ENCODE results near the gene S100A8.
"Not testable (repeated sequence)": the region's sequence is repeated elsewhere in the genome, so short reads cannot be mapped to it uniquely, and the experiment has no call there.

S100A8 gene

DNA sequence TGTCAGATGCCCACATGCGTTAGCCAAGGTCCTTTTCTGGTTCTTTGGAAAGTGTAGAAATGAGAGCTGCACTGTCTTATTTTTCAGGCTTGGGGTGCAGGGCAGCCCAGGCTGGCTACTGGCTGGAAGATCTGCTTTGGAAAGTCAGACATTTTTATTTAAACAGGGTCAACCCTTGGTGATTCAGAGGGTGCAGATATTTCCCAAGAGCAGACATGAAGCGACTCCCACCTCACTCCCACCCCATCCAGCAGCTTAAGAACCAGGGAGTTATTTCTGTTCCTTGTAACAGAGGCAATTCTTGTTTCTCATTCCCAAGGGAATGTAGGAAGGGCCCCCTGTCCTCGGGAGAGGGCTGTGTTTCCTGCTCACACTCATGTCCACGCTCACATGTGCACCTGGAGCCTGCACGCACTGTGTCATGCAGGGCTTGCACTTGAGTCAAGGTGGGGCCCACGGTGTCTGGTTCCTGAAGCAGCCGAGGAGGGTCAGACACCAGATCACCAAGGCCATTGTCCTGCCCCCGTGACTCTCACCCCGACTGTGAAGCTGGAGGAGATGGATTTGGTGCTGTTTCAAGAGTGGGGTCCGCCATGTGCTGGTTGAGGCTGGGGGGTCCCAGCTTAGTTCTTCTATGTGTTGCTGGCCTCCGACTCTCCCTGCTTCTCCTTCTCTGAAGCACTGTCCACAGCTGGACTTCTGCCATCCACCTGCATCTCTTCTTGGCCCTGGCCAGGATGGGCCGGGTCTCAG is 26.4 kb upstream of the S100A8 start:
- no peak for DNase-seq (ENCODE audit: low read depth)

DNA sequence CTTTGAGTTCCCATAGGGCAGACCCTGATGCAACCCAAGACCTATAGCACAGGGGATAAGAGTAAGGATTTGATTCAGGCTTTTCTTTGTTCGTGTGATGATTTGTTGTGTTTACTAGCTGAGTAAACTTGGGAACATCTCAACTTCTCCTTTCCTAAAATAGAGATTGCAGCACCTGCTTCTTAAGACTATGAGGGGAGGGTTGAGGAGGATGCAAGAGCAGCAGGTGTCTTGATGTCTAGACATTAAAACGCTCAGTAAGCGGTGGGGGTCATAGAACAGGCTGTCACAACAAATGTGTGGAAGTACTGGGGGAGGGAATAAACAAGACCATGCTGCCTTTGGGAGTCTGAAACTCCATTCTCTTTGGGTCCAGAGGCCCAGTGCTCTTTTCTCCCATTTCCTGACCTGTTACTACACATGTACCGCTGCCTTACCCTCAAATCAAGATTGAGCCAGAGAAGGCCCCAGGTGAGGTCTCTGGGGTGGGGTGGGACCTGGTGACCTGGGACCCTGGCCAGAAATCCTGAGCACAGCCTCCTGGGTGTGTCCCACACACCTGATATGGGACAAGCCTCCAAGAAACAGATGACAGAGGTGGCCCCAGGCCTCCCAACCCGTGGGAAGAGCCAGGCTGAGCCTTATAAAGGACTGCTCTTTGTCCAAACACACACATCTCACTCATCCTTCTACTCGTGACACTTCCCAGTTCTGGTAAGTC is 25.1 kb upstream of the S100A8 start, which contains the start of gene S100A7A:
Gene S100A7A, plus strand, starts transcription at position 671 of the 721 bp plus-strand sequence. CDS start 1,563 bp downstream, outside the sequence.
- DNase-seq (ENCODE audit: low read depth) = no peak

GRCh38 chr1:153413961-153414360 is 23.1 kb upstream of the S100A8 start:
- DNase-seq (ENCODE audit: low read depth) = not testable (repeated sequence)

DNA sequence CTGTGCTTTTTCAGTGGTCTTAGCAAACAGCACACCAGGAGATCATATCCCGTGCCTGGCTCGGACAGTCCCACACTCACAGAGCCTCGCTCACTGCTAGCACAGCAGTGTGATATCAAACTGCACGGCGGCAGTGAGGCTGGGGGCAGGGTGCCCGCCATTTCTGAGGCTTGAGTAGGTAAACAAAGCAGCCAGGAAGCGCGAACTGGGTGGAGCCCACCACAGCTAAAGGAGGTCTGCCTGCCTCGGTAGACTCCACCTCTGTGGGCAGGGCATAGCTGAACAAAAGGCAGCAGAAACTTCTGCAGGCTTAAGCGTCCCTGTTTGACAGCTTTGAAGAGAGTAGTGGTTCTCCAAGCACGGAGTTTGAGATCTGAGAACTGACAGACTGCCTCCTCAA is 16.4 kb upstream of the S100A8 start:
- not testable (repeated sequence) for DNase-seq (ENCODE audit: low read depth)

GRCh38 chr1:153405825-153406599 is 15.1 kb upstream of the S100A8 start:
- not testable (repeated sequence) for DNase-seq (ENCODE audit: low read depth)

DNA sequence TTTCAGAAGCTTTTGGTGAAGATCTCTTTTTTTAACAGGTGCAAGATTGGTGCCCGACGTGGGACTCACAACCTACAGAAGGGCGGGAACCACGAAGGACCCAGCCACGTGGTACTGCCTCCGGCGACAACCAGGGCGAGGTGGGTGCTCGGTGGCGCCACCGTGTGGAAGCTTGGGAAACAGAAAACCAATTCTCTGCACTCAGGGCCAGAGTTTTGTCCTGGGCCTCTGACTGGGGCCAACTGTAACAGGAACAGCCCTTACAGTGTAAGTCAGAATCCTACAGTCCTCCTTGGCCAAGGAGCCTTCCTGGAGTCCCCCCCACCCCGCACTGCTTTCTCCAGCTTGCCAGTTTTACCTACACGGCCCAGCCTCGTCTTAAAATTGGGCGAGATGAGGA is 13.9 kb upstream of the S100A8 start:
- no peak for DNase-seq (ENCODE audit: low read depth)

- no peak for DNase-seq (ENCODE audit: low read depth)
Measured at GRCh38 chr1:153404086-153404635, 13.3 kb upstream of the S100A8 start.

- no peak for DNase-seq (ENCODE audit: low read depth)
Measured at GRCh38 chr1:153403421-153404085, 12.7 kb upstream of the S100A8 start.

DNA sequence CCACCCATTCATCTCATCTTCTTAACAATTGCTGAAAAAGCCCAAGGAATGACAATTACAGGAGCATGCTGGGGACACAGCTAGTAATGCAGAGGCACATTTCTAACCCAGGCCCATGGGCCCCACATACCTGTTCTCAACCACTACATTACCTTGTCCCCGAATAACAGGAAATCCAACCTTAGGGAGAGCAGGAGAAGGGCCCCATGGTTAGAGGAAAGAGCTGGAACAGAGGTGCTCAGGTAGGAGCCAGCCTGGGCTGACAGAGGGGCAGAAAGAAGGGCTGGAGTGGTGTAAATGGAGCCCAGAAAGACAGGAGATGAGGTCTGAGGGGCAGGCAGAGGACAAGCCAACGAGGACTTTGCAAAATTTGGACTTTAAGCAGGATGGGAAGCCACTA is 11.4 kb upstream of the S100A8 start:
- no peak for DNase-seq (ENCODE audit: low read depth)

DNA sequence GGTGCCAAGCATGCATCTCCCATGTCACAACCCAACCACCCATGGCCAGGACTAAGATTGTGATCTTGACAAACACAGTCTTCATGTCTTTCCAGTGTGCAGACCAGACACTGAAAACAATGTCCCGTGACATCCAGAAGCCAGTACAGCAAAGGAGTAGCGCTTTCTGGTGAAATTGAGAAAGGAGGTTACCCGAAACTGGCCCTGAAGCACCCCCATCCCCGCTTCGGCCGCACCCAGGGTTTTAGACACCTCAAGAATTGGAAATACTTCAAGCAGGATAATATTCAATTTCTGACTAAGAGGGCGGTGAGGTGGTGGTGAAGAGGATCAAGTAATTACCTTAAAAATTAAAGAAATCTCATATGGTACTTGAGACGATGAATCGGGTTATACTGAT is 10.6 kb upstream of the S100A8 start:
- no peak for DNase-seq (ENCODE audit: low read depth)

DNA sequence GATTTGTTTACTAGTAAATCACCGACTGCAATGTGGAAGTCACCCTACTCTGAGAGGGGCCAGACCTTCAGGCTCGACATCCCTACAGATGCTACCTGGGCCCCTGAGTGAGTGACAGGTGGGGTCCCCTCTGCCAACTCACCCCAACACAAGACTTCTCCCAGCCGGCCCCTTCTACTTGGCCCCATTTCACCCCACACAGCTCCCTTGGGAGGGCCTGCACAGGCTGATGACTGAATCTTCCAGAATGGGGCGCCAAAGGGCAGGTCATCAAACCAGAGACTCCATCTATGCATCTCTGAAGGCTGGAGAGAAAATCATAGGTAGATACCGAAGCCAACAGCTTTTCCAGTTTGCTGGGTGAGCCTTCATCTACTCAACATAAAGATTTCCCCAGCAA is 9.4 kb upstream of the S100A8 start:
- no peak for DNase-seq (ENCODE audit: low read depth)

GRCh38 chr1:153399401-153400055 is 8.7 kb upstream of the S100A8 start:
- no peak for DNase-seq (ENCODE audit: low read depth)

DNA sequence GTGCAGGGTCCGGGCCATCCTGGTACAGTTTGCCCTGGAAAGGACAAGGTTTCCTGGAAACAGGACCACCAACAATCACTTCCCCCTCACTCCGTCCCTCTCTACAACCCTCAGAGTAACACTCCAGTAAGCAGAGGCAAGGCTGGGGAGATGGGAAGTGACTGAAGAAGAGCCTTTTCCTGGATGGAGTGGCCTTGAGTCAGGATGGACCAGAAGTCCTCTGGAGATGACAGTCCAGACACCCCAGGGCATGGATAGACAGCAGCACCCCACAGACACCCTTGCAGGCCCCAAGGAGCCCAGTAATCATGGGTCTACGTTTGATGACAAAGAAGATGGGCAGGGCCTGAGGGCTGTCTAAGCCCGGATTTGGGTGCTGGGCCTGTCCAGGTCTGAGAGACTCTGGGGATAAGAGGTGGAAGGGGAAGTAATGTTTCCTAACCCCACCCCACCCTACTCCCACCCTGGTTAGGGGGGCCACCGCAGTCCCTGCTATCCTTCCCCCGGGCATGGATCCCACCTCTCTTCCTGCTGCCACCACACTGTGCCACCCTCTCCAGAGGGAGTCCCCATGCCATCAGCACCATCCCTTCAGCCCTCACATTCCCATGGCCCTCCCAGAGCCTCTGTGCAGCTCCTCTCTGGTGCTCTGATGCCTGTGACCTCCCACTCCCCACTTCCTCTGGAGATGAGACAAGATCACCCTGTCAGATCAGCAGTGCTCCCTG is 7.2 kb upstream of the S100A8 start:
- DNase-seq (ENCODE audit: low read depth) = no peak

DNA sequence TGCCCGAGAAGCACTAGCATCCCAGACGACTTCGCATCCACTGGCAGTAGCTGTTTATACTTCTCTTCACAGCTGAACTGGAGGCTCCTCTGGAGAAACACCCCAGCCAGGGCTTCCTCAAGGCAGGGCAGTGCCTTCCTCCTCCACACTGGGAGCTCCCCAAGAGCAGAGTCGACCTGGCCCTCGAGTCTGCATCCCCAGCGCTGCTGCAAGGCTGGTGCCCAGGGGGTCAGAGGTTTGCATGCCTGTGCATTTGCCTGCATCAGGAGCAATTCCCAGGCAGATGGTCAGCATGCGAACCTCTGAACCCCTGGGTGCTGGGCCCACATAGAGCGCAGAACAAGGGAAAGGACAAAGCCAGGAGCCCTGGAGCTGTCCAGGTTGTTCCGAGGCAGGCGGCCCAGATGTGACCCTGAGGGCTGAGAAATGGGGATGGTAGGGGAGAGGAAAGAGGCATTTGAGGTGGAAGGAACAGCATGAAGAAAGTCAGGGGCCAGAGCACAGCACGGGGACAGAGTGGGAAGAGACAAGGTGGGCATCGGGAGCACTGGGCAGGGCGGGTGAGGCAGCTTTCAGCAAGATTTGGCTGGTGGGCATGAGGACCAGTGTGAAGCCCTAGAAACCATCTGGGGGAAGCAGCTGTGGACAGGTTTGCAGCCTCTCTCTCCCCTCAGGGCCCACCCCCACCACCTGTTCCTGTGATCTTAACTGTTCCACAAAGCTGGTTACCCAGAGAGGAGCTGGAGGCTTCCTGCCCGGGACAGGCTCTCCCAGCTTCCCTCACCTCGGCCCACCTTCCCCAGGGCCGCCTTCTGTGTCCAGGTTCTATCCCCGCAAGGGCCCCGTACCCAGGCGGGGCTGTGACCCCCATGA is 6.4 kb upstream of the S100A8 start:
- DNase-seq (ENCODE audit: low read depth) = no peak

GRCh38 chr1:153396461-153396860 is 5.6 kb upstream of the S100A8 start:
- no peak for DNase-seq (ENCODE audit: low read depth)

DNA sequence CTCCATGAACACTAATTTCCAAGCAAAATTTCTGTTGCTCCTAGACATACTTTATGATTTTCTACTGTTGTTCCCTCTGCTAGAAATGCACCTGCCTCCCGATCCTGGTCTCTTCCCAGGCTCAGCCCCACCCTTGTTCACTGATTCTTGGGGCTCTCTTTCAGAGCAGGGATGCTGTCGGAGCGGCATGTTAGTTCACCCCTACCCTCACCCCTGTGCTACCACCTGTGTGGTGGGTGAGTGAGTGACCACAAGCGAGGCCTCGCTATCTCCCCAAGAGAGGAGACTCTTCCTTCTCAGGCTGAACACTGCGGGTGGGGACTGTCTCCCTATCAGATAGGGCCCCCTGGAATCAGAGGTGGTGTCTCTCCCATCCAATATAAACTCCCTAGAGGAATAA is 4.9 kb upstream of the S100A8 start:
- no peak for DNase-seq (ENCODE audit: low read depth)

- DNase-seq (ENCODE audit: low read depth) = no peak
Measured at GRCh38 chr1:153395136-153395685, 4.3 kb upstream of the S100A8 start.

GRCh38 chr1:153394391-153394790 is 3.5 kb upstream of the S100A8 start:
- no peak for DNase-seq (ENCODE audit: low read depth)

- DNase-seq (ENCODE audit: low read depth) = no peak
Measured at GRCh38 chr1:153393926-153394325, 3.1 kb upstream of the S100A8 start.
